Epidermal melanocyte (primary cell): ENCODE measurements around the gene ANO10.
"Not testable (repeated sequence)": the region's sequence is repeated elsewhere in the genome, so short reads cannot be mapped to it uniquely, and the experiment has no call there.

Experiments used
- DNase-seq: peaks from one replicate; pipeline ENCODE4 v3.0.0; 2011; ENCODE audit warnings: low spot score; ENCODE audit not compliant: insufficient read length

The ANO10 gene

GRCh38 chr3:43583481-43583880, 38.3 kb downstream of the ANO10 start:
- no peak for DNase-seq

GRCh38 chr3:43582866-43583265, 38.9 kb downstream of the ANO10 start:
- DNase-seq, result no peak

- no peak for DNase-seq
Measured at GRCh38 chr3:43581343-43581742, 40.5 kb downstream of the ANO10 start.

DNA sequence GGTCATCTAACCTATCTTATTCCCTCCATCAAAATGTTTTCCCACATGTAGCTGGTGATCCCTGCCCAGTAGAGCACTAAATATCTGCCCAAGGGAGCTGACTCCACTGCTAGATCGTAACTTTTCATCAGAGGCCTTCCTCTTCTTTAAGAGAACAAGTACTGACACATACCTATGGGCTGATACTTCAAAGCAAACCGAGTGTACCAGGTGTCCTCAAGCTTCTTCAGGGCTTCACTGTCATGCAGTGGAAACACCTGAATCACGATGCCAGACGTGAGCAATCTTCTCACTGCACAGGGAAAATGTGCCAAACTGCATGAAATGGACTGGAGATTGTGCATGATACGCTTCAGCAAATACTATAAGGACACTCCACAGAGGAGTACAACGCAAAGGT, 41.6 kb downstream of the ANO10 start:
- no peak for DNase-seq

DNA sequence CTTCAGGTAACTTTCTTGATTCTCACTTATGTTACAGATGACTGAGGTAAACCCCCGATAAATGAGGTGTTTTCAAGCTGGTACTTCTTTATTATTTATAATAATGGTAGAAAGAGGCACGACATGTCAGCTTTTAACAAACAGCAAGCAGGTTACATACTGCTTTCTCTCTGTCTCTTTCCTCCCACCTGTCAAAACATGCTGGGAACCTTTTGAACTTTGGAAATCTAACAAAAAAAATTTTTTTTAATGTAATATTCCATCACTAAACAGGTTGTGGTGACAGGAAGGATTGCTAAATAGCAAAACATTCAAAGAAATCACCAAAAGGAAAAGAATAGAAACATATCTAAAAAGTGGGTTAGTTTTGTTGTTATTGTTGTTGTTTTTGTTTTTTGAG, 48.2 kb downstream of the ANO10 start:
- no peak for DNase-seq

DNA sequence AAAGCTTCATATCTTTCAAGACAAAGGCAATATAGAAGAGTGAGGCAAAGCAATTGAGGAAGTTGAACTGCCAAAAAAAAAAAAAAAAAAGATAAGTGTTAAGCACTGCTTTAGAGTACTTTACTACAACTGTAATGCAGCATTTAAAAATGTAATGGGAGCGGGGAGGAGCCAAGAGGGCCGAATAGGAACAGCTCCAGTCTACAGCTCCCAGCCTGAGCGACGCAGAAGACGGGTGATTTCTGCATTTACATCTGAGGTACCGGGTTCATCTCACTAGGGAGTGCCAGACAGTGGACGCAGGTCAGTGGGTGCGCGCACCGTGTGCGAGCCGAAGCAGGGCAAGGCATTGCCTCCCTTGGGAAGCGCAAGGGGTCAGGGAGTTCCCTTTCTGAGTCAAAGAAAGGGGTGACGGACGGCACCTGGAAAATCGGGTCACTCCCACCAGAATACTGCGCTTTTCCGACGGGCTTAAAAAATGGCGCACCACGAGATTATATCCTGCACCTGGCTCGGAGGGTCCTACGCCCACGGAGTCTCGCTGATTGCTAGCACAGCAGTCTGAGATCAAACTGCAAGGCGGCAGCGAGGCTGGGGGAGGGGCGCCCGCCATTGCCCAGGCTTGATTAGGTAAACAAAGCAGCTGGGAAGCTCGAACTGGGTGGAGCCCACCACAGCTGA, 56.0 kb downstream of the ANO10 start:
- not testable (repeated sequence) for DNase-seq

- DNase-seq, result no peak
Measured at GRCh38 chr3:43559961-43560360, 61.9 kb downstream of the ANO10 start.

GRCh38 chr3:43558171-43558570, 63.6 kb downstream of the ANO10 start:
- DNase-seq, result no peak

DNA sequence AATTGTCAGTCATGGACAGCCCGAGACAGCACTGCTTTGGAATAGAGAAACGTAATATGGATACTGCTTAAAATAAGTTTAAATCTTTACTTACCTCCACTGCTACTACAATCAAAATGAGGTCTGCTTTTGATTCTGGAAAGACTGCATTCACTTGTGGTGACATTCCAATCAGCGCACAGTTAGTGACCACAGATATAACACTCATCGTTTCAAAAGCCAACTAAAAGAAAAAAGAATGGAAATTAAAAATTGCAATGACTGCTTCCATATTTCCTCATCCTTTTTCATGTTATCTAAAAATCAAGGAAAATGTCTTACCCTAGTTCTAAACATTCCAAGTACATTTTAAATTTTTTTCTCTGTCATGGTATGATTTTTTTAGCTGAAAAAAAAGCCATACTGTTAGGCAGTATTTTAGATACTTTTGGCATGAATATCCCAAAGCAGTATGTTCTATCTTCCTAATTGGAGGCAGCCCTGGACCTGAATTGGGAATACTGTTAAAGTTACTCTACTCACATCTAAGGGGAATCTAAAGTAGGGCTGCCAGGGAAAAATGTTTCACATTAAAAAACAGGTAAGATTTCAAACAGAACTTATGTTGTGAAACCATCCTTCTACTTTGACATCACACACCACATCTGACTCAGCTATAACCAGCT, 72.1 kb downstream of the ANO10 start:
- DNase-seq, result no peak

- DNase-seq, result peak; percentile 25
Measured at GRCh38 chr3:43544277-43544676, 77.5 kb downstream of the ANO10 start.

DNA sequence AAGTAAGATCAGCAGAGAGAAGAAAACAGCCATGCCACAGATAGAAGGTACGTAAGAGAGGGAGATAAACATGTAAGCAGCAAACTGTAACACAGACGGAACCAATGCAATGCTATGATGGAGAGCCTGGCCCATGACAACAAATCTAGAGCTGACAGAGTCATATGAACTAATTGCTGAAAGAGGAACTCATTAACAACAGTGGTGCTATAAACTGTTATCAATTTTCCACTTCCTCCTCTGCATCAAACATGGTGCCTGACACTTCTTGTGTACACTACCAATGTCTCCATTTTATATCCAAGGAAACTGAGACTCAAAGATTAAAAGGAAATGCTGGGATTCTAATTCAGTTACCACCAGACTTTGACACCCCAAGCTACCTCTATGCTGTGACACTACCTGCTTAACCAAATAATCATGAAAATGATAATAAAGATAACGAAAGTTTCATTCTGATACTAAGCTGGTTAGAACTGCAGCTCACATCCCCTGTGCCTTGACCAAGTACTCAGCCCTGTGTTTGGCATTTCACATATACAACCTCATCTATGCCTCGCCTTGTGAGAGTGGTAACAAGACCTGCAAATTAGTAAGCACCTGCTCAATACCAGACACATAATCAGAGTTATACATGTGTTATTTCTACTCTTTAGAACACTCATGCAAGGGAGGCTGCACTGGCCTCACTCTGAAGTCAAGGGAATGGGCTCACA, 79.3 kb downstream of the ANO10 start:
- DNase-seq, result no peak

DNA sequence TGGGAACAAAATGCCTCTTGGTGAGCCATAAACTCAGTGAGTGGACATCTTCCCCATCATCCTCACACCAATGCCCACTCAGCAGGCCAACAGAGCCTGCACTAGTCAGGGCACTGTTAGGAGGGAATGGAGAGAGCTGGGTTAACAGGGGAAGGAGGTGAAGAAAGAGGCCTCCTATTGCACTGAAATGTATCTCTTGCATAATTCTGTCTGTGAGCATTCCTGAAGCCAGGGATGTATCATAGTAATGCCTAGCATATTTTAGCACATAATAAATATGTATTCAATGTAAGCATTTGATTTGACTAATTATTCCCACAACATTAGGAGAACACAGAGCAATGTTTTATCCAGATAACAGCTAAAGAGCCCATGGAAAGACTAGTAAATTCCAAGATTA, 81.2 kb downstream of the ANO10 start:
- no peak for DNase-seq

DNA sequence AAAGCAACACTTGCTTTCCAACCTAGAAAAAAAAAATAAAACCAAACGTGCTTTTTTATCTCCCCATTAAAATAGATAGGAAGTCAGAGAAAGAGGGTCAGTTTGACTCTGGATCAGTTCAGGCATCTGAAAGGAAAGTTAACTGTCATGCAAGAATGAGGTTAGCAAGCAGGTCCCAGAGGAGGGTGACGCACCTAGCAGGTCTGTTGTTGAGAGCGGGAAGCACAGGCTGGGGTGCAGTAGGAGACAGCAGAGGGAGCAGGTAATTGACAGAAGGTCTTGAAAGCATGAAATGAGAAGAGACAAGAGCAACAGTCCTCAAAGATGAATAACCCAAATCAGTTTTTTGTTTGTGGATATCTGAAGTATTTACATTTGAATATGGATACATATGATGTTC, 82.5 kb downstream of the ANO10 start:
- DNase-seq, result no peak

- DNase-seq, result no peak
Measured at GRCh38 chr3:43537225-43537624, 84.6 kb downstream of the ANO10 start.

DNA sequence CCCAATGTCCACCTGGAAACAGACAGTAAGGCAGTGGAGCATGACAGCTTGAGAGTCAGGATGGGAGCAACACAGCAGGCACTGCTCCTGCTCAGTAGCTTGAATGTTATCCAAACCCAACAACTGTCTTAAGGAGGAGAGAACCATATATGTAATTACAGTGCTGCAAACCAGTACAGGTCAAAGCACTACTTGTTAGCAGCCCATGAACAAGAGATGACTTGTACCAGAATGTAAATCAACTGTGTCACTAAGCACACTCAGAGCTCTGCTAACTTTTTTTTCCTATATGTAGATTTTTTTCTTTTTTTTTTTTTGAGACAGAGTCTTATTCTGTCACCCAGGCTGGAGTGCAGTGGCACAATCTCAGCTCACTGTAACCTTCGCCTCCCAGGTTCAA, 87.1 kb downstream of the ANO10 start:
- no peak for DNase-seq

GRCh38 chr3:43533009-43533408, 88.8 kb downstream of the ANO10 start:
- no peak for DNase-seq

- DNase-seq, result no peak
Measured at GRCh38 chr3:43531835-43532234, 90.0 kb downstream of the ANO10 start.

- DNase-seq, result no peak
Measured at GRCh38 chr3:43528498-43529099, 93.2 kb downstream of the ANO10 start.

DNA sequence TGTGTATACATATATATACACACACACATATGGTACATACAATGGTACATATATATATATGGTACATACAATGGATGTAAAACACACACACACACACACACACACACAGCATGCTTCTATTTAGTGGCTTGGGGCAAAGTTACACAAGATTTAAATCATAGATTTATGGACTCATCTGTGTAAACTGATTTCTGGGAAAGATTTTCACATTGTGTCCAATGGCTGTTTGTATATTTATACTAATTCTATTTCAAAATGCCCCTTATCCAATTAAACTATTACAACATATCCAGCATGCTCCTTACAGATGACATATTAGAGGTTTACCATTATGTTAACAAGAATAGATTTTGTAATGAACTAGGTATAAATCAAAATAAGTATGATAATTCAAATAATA, 94.9 kb downstream of the ANO10 start:
- DNase-seq, result no peak

- no peak for DNase-seq
Measured at GRCh38 chr3:43525941-43526607, 95.7 kb downstream of the ANO10 start.

- no peak for DNase-seq
Measured at GRCh38 chr3:43525386-43525785, 96.4 kb downstream of the ANO10 start.
